ENCODE data around the gene SAP130.

Gene SAP130

GRCh38 chr2:128027801-128028667 lies at the start of gene SAP130:
Gene SAP130, minus strand, starts transcription at chr2:128028059. Its CDS starts 1,767 bp downstream, at chr2:128026292.
- DNase-seq: peak; percentile 95 to 97

- no peak for DNase-seq
Observed at GRCh38 chr2:128076461-128077106, 48.7 kb upstream of the SAP130 start.

- DNase-seq: no peak
Observed at GRCh38 chr2:128073278-128073677, 45.4 kb upstream of the SAP130 start.

GRCh38 chr2:128069769-128070168 lies 41.9 kb upstream of the SAP130 start:
- DNase-seq: no peak

GRCh38 chr2:128064353-128064752 lies 36.5 kb upstream of the SAP130 start:
- no peak for DNase-seq

- DNase-seq: no peak
Observed at GRCh38 chr2:128062571-128062970, 34.7 kb upstream of the SAP130 start.

GRCh38 chr2:128058114-128058513 lies 30.3 kb upstream of the SAP130 start:
- no peak for DNase-seq

GRCh38 chr2:128057334-128057733 lies 29.5 kb upstream of the SAP130 start:
- DNase-seq: no peak

GRCh38 chr2:128054104-128054885 lies 26.4 kb upstream of the SAP130 start:
- no peak for DNase-seq

- DNase-seq: no peak
Observed at GRCh38 chr2:128053331-128053730, 25.5 kb upstream of the SAP130 start.

- no peak for DNase-seq
Observed at GRCh38 chr2:128043041-128043440, 15.2 kb upstream of the SAP130 start.

GRCh38 chr2:128041561-128041960 lies 13.7 kb upstream of the SAP130 start:
- no peak for DNase-seq

GRCh38 chr2:128040166-128040771 lies 12.4 kb upstream of the SAP130 start:
- no peak for DNase-seq

- no peak for DNase-seq
Observed at GRCh38 chr2:128039535-128039934, 11.7 kb upstream of the SAP130 start.

- no peak for DNase-seq
Observed at GRCh38 chr2:128038411-128038810, 10.6 kb upstream of the SAP130 start.

- no peak for DNase-seq
Observed at GRCh38 chr2:128037649-128038048, 9.8 kb upstream of the SAP130 start.

GRCh38 chr2:128036748-128037607 lies 9.1 kb upstream of the SAP130 start:
- no peak for DNase-seq

- DNase-seq: no peak
Observed at GRCh38 chr2:128032092-128032491, 4.2 kb upstream of the SAP130 start.

GRCh38 chr2:128028668-128029054 lies 802 bp upstream of the SAP130 start:
- DNase-seq: no peak

GRCh38 chr2:128027278-128027800 lies 520 bp downstream of the SAP130 start:
- peak; percentile 98 to 100 for DNase-seq

GRCh38 chr2:128026448-128027277 lies 1.2 kb downstream of the SAP130 start:
- DNase-seq: peak in 1 of 2 donors; percentile 2

Measured in hippocampal formation (tissue), 2 donors.